Motor neuron (in vitro differentiated cells): Measurements from ENCODE around the gene GAS2L2. TPM values are rescaled to one million over a fixed set of nuclear protein-coding genes. Genes with fewer than 3 reads are reported as not detected.
A peak's percentile ranks its signal among the peaks of the same experiment; 100 is the strongest.

ENCODE experiments used
- ATAC-seq, 8 experiments: fragments of 200-7000 bp; cut with Tn5 transposase; replicated peaks in 6 of 8; 2 replicates each; pipeline ENCODE4 v1.8.0; 2021; ENCODE audit warnings: mild to moderate bottlenecking in 8 of 8, moderate library complexity in 8 of 8
- H3K27ac ChIP-seq, 2 donors: fragments of 250-450 bp; sonication (Bioruptor Pico); 2 replicates each; pipeline ENCODE4 v1.9.0; 2021; ENCODE audit warnings: antibody characterized with exemption in 2 of 2, mild to moderate bottlenecking in 2 of 2, moderate library complexity in 1 of 2
- H3K4me1 ChIP-seq, 2 donors: fragments of 250-450 bp; sonication (Bioruptor Pico); replicated peaks in 1 of 2; 2 replicates each; pipeline ENCODE4 v1.6.1; 2021; ENCODE audit warnings: antibody characterized with exemption in 2 of 2, mild to moderate bottlenecking in 2 of 2, moderate library complexity in 1 of 2
- H3K4me3 ChIP-seq, 5 donors: fragments of 250-450 bp; sonication (Bioruptor Pico); 2 replicates each; pipeline ENCODE4 v1.9.0; 2021; ENCODE audit warnings: antibody characterized with exemption in 5 of 5, mild to moderate bottlenecking in 5 of 5, moderate library complexity in 4 of 5
- WGBS, 10 experiments: fragments of 450-650 bp; shearing (Covaris generic); methylation state at CpG; one replicate each; pipeline ENCODE4 v1.0.0; 2022; 5-methylcytosine and 5-hydroxymethylcytosine counted together
- in situ Hi-C, 9 experiments: fragments of 400-800 bp; cut with MboI; loops; one replicate each; pipeline ENCODE4 v1.15.0; 2021; ENCODE audit warnings: low sequenced_read_pairs in 9 of 9, low pct_unique_long_range_greater_than_20kb in 2 of 9; ENCODE audit not compliant: unreplicated experiment in 9 of 9
- total RNA-seq, 8 experiments: library from RNA; unstranded; fragments of 300-600 nt; gene quantifications; 2 replicates each; pipeline versions ENCODE4 v1.2.3 to v1.2.4, GENCODE V29; 2022

Gene GAS2L2
- total RNA-seq, 8 experiments from 2014 or later: 0.08 to 1.8 (median 0.22) TPM; not detected in 2

GRCh38 chr17:35740997-35741931, 11.8 kb downstream of the GAS2L2 start:
- peak; percentile 30 to 86 (median 53) for ATAC-seq
- in situ Hi-C loops: loop anchor here in 3 of 9 experiments (25.0 kb wide), 1 partner anchor 129 kb away; no protein-coding TSS in a partner anchor
- Histone ChIP-seq H3K4me3 (no peak overlapping the region), H3K4me1 (peaks cover 0 to 6% of the 10 kb centered on the region in 2 donors), H3K27ac (no peak overlapping the region)
- 8 to 80% (median 56%) methylated on average over 1 to 14 of the region's 73 CpGs; no CpG with 5 or more reads in 3 of the 10 experiments for WGBS, 10 experiments

DNA sequence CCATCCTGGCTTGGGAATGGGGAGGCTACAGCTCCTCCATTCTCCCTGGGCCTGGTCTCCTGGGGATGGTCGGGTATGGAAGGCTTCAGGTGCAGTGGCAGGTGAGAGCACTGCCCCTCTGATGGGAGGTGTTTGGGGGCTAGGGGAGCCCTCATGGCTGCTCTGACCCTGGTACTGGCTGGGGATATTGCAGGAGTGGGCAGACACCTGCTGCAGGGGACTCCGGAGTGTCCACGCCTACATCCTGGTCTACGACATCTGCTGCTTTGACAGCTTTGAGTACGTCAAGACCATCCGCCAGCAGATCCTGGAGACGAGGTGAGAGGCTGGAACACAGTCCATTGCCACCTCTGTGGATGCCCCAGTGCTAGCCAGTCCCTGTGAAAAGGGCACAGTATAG, 12.8 kb downstream of the GAS2L2 start:
- no peak for ATAC-seq
- 80 to 93% (median 92%) methylated on average over 1 to 6 of the region's 7 CpGs; no CpG with 5 or more reads in 7 of the 10 experiments for WGBS, 10 experiments
- peaks cover 0 to 6% of the 10 kb centered on the region in 2 donors for H3K4me1 ChIP-seq
- H3K4me3 ChIP-seq: no peak overlapping the region
- H3K27ac ChIP-seq: no peak overlapping the region
- in situ Hi-C loops: loop anchor here in 3 of 9 experiments (25.0 kb wide), 1 partner anchor 128 kb away; no protein-coding TSS in a partner anchor

DNA sequence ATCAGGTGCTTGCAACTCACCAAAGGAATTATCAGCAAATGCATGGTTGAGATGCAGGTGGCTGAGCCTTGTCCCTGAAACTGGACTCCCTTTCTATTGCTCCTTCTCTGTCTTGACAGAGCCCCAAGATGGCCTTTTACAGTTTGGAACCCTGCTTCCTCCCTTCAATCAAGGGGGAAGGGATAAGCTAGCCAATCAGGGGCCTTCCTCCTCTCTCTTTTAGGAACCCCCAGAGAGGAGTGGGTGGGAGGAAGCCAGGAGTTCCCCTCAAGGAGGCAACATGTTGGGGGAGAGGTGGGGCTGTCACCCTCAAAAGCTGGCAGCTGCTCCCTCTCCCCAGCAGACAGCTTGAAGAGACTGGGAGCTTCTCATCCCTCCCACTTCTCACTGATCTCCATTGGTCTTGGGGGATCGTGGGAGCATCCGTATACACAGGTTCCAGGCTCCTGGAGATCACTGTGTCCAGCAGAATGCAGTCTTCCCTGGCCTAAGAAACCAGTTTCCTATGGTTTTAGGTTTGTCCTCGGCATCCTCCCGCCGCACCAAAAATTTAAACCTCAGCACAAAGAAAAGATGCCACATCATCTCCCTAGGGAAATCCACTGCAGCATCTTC, 14.4 kb downstream of the GAS2L2 start:
- H3K27ac ChIP-seq: no peak overlapping the region
- in situ Hi-C loops: loop anchor here in 3 of 9 experiments (25.0 kb wide), 1 partner anchor 126 kb away; no protein-coding TSS in a partner anchor
- no peak overlapping the region for H3K4me3 ChIP-seq
- 44 to 100% (median 76%) methylated on average over 1 to 5 of the region's 5 CpGs; no CpG with 5 or more reads in 7 of the 10 experiments for WGBS, 10 experiments
- no peak for ATAC-seq
- H3K4me1 ChIP-seq: peaks cover 0 to 6% of the 10 kb centered on the region in 2 donors

GRCh38 chr17:35736236-35736635, 16.8 kb downstream of the GAS2L2 start:
- H3K27ac ChIP-seq: no peak overlapping the region
- in situ Hi-C loops: loop anchor here in 3 of 9 experiments (25.0 kb wide), 1 partner anchor 124 kb away; no protein-coding TSS in a partner anchor
- H3K4me3 ChIP-seq: no peak overlapping the region
- H3K4me1 ChIP-seq: peaks cover 1 to 8% of the 10 kb centered on the region in 2 donors
- WGBS, 10 experiments: 20 to 100% (median 96%) methylated on average over 1 to 4 of the region's 5 CpGs; no CpG with 5 or more reads in 4 of the 10 experiments
- no peak for ATAC-seq

GRCh38 chr17:35735036-35735805, 17.8 kb downstream of the GAS2L2 start:
- Histone ChIP-seq H3K4me1 (peaks cover 3 to 8% of the 10 kb centered on the region in 2 donors), H3K4me3 (no peak overlapping the region), H3K27ac (no peak overlapping the region)
- ATAC-seq: no peak
- WGBS, 10 experiments: 0 to 100% (median 92%) methylated on average over 1 to 9 of the region's 29 CpGs; no CpG with 5 or more reads in 5 of the 10 experiments
- in situ Hi-C loops: loop anchor here in 3 of 9 experiments (25.0 kb wide), 1 partner anchor 123 kb away; no protein-coding TSS in a partner anchor

GRCh38 chr17:35734396-35734795, 18.6 kb downstream of the GAS2L2 start:
- no peak overlapping the region for H3K4me3 ChIP-seq
- no peak for ATAC-seq
- H3K4me1 ChIP-seq: peaks cover 4 to 13% of the 10 kb centered on the region in 2 donors
- H3K27ac ChIP-seq: no peak overlapping the region
- in situ Hi-C loops: loop anchor here in 3 of 9 experiments (25.0 kb wide), 1 partner anchor 122 kb away; no protein-coding TSS in a partner anchor
- 7 to 95% (median 83%) methylated on average over 1 to 4 of the region's 7 CpGs; no CpG with 5 or more reads in 3 of the 10 experiments for WGBS, 10 experiments

GRCh38 chr17:35733366-35733765, 19.7 kb downstream of the GAS2L2 start:
- in situ Hi-C loops: loop anchor here in 3 of 9 experiments (25.0 kb wide), 1 partner anchor 121 kb away; no protein-coding TSS in a partner anchor
- Histone ChIP-seq H3K27ac (no peak overlapping the region), H3K4me3 (no peak overlapping the region), H3K4me1 (peaks cover 8 to 19% of the 10 kb centered on the region in 2 donors)
- ATAC-seq: no peak
- WGBS, 10 experiments: 50 to 100% (median 73%) methylated on average over 1 to 4 of the region's 6 CpGs; no CpG with 5 or more reads in 6 of the 10 experiments

DNA sequence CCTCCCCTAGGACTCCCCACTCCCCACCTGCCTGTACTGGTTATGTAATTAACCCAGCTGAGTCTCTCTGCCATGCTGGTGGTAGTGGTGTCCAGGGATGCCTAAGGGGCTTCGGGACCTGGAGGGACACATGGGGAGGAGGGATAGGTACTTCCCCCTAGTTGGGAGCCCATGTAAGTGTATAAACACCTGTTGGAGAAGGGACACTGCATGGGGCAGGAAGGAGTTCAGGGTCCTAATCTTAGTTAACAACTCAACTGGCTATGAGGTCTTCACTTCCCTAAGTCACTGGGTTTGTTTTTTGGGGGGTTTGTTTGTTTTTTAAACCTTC, 20.3 kb downstream of the GAS2L2 start:
- Histone ChIP-seq H3K27ac (no peak overlapping the region), H3K4me3 (peak overlapping the region in 3 of 5 donors; percentile 74 to 100 (median 96)), H3K4me1 (peaks cover 8 to 19% of the 10 kb centered on the region in 2 donors)
- in situ Hi-C loops: loop anchor here in 3 of 9 experiments (25.0 kb wide), 1 partner anchor 120 kb away; no protein-coding TSS in a partner anchor
- 20 to 100% (median 67%) methylated on average over 1 of the region's 1 CpG; no CpG with 5 or more reads in 7 of the 10 experiments for WGBS, 10 experiments
- no peak for ATAC-seq

DNA sequence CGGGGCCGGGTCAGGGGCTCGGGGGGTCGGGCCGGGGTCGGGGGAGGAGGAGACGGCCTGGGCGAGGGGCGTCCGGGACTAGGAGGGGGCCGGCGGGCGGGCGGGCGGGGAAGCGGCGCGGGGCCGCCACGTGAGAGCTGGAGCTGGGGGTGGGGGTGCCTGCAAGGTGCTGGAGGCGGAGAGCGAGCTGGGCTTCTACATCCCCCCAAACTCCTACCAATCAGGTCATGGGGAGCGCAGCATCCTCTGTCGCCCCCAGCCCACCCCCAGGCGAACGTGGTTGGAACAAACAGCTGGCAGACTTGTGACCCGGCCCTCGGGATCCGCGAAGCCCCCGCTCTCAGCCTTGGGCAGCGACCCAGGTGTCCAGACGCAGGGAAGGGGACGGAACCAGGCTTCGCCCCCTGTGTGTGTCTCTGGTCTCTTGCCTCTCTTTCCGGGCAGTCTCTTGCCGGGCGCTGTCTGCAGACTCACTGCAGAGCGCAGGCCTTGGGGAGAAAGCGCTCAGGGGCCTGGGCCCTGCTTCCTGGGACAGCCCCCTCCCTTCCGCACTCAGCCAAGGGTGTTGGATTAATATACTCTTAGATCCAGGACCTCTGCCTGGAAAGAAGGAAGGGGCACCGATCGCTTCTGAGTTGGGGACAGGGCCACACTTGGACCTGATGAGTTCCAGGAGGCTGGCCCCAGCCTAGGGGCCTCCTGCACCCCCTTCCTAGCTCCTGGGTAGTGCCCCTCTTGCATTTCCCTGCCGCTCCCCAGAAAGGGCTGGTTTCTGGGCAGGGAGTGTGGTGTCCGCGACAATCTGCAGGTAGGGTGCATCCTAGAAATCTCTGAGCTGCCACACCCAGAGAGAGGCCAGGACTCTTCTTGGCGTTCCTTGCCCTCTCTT, 20.9 kb downstream of the GAS2L2 start:
- in situ Hi-C loops: loop anchor here in 3 of 9 experiments (25.0 kb wide), 1 partner anchor 120 kb away; no protein-coding TSS in a partner anchor

GRCh38 chr17:35731239-35731916, 21.7 kb downstream of the GAS2L2 start, which contains the start of gene RASL10B:
TSS of gene RASL10B (plus strand) at chr17:35731639. CDS start at chr17:35735185, 3,546 bp downstream.
- in situ Hi-C loops: loop anchor here in 3 of 9 experiments (25.0 kb wide), 1 partner anchor 119 kb away; no protein-coding TSS in a partner anchor
- ATAC-seq: peak; percentile 79 to 90 (median 88)
- no peak within 1 kb of the TSS for H3K27ac ChIP-seq
- peaks cover 16 to 30% of the 10 kb centered on the region in 2 donors for H3K4me1 ChIP-seq
- WGBS, 10 experiments: 41% methylated on average over 2 of the region's 44 CpGs; no CpG with 5 or more reads in 9 of the 10 experiments
- H3K4me3 ChIP-seq: peak within 1 kb of the TSS; percentile 55 to 100 (median 76)

More for the DNA sequence above, 20.9 kb downstream of the GAS2L2 start:
- Histone ChIP-seq H3K27ac (no peak overlapping the region), H3K4me3 (peak overlapping the region; percentile 55 to 100 (median 76)), H3K4me1 (peaks cover 8 to 22% of the 10 kb centered on the region in 2 donors)
- peak; percentile 18 to 71 (median 60) for ATAC-seq
- 0 to 30% (median 0%) methylated on average over 1 to 5 of the region's 47 CpGs; no CpG with 5 or more reads in 6 of the 10 experiments for WGBS, 10 experiments
